ENCODE measurements around the gene NDUFA8.
"Not testable (repeated sequence)": the region's sequence is repeated elsewhere in the genome, so short reads cannot be mapped to it uniquely, and the experiment has no call there.

The NDUFA8 gene

GRCh38 chr9:122121931-122122330, 37.6 kb downstream of the NDUFA8 start:
- in situ Hi-C loops (cut with MboI; ENCODE audit: low sequenced_read_pairs, unreplicated experiment): loop anchor here (5.0 to 25.0 kb wide), 3 partner anchors 225 to 693 kb away; no protein-coding TSS in a partner anchor
- DNase-seq (ENCODE audit: low spot score): no peak

DNA sequence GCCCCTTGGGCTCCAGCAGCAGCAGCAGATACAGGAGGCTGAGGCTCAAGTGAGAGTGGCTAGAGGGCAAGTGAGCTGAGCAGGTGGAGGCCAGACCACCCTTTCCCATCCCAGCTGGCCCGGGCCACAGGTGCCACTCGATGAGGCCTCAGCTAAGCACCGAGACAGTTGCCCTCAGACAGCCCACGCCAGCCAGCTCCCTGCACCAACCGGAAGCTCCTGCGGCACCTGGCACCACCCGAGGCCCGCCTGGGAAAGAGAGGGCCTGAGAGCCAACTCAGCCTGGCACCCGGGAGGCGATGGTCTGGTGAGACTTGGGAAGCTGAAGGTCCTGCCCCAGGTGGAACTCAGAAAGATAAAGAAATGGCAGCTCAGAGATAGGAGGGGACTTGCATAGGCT, 38.2 kb downstream of the NDUFA8 start:
- in situ Hi-C loops (cut with MboI; ENCODE audit: low sequenced_read_pairs, unreplicated experiment): loop anchor here (5.0 to 25.0 kb wide), 3 partner anchors 226 to 693 kb away; no protein-coding TSS in a partner anchor
- TF ChIP-seq CTCF (IDR thresholded peaks at IDR 0.05; ENCODE audit: borderline replicate concordance, control extremely low read depth, extremely low read depth, insufficient read depth, missing control alignments): no peak
- no peak for DNase-seq (ENCODE audit: low spot score)

More at GRCh38 chr9:122121931-122122330, 37.6 kb downstream of the NDUFA8 start:
- no peak for TF ChIP-seq CTCF (IDR thresholded peaks at IDR 0.05; ENCODE audit: borderline replicate concordance, control extremely low read depth, extremely low read depth, insufficient read depth, missing control alignments)

- no peak for TF ChIP-seq CTCF (IDR thresholded peaks at IDR 0.05; ENCODE audit: borderline replicate concordance, control extremely low read depth, extremely low read depth, insufficient read depth, missing control alignments)
- DNase-seq (ENCODE audit: low spot score): no peak
- in situ Hi-C loops (cut with MboI; ENCODE audit: low sequenced_read_pairs, unreplicated experiment): loop anchor here (5.0 to 25.0 kb wide), 3 partner anchors 227 to 694 kb away; no protein-coding TSS in a partner anchor
These were observed 39.1 kb downstream of the NDUFA8 start for GRCh38 chr9:122120316-122121071.

DNA sequence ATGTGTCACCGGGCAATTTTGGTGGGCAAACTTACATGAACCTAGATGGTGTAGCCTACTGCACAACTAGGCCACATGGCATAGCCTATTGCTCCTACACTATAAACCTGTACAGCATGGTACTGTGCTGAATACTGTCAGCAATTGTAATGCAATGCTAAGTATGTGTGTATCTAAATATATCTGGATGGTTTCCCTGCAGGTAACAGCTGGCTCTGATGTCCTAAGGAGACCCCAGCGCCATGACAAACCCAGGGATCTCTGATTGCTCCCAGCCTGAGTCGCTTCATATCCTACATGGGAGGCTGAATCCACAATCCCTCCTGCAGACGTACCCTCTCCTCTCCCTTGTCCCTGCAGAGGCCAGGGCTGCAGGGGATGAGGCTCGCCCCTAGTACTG, 39.9 kb downstream of the NDUFA8 start:
- no peak for TF ChIP-seq CTCF (IDR thresholded peaks at IDR 0.05; ENCODE audit: borderline replicate concordance, control extremely low read depth, extremely low read depth, insufficient read depth, missing control alignments)
- in situ Hi-C loops (cut with MboI; ENCODE audit: low sequenced_read_pairs, unreplicated experiment): loop anchor here (5.0 to 25.0 kb wide), 3 partner anchors 228 to 695 kb away; no protein-coding TSS in a partner anchor
- DNase-seq (ENCODE audit: low spot score): no peak

DNA sequence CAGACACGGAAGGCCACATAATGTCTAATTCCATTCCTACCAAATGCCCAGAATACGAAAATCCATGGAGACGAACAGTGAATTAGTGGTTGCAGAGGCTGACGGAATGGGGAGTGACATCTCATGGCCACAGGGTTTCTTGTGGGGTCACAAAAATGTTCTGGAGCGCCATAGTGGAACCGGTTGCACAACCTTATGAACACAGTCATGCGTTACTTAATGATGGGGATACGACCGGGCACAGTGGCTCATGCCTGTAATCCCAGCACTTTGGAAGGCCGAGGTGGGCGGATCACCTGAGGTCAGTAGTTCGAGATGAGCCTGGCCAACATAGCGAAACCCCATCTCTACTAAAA, 40.4 kb downstream of the NDUFA8 start:
- no peak for DNase-seq (ENCODE audit: low spot score)
- in situ Hi-C loops (cut with MboI; ENCODE audit: low sequenced_read_pairs, unreplicated experiment): loop anchor here (25.0 kb wide), 1 partner anchor 343 kb away; no protein-coding TSS in a partner anchor
- TF ChIP-seq CTCF (IDR thresholded peaks at IDR 0.05; ENCODE audit: borderline replicate concordance, control extremely low read depth, extremely low read depth, insufficient read depth, missing control alignments): no peak

DNA sequence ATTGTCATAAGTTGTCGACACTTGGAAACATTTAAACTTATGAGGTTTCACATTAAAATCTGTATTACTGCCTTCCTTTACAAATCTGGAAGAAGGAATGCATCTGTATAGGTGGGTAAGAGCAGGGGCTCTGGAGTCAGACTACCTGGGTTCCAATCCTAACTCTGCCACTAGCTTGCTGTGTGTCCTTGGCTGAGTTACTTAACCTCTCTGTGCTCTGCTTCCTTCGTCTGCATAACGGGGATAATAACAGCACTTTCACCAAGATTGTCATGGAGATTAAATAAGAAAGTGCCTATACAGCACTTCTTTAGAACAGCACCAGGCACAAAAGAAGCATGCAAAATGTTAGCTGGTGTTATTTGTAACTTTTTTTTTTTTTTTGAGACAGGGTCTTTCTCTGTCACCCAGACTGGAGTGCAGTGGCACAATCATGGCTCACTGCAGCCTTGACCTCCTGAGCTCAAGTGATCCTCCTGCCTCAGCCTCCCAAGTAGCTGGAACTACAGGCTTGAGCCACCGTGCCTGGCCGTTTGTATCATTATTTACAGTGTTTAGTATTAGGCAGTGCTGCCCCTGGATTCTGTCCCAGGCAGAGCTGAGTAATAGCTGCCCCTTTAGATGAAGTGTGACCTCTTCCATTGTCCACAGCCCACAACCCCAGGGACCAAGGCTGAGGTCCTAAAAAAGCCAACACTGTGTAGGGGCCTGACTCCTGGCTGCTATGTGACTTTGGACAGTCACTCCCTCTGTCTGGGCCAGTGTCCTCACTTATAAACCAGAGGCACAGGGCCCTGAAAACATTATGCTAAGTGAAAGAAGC, 41.0 kb downstream of the NDUFA8 start:
- in situ Hi-C loops (cut with MboI; ENCODE audit: low sequenced_read_pairs, unreplicated experiment): loop anchor here (25.0 kb wide), 1 partner anchor 344 kb away; no protein-coding TSS in a partner anchor
- TF ChIP-seq CTCF (IDR thresholded peaks at IDR 0.05; ENCODE audit: borderline replicate concordance, control extremely low read depth, extremely low read depth, insufficient read depth, missing control alignments): no peak
- no peak for DNase-seq (ENCODE audit: low spot score)

GRCh38 chr9:122117241-122117640, 42.3 kb downstream of the NDUFA8 start:
- DNase-seq (ENCODE audit: low spot score): not testable (repeated sequence)
- in situ Hi-C loops (cut with MboI; ENCODE audit: low sequenced_read_pairs, unreplicated experiment): loop anchor here (25.0 kb wide), 1 partner anchor 345 kb away; no protein-coding TSS in a partner anchor
